Renal cortical epithelial cell (primary cell): ENCODE data around the gene PTH1R. TPM values are rescaled to one million over a fixed set of nuclear protein-coding genes. Genes with fewer than 3 reads are reported as not detected.

Experiments
- DNase-seq: peaks from one replicate; pipeline ENCODE4 v3.0.0-alpha.2; 2011; ENCODE audit warnings: low read depth
- total RNA-seq: library from RNA; depleted of rRNA; stranded (reverse); fragments of >200 nt; gene quantifications from 2 replicates; pipeline ENCODE4 v1.2.3, GENCODE V29; 2014

PTH1R gene
- total RNA-seq, 1 donor from 2014 or later: 106 TPM

DNA sequence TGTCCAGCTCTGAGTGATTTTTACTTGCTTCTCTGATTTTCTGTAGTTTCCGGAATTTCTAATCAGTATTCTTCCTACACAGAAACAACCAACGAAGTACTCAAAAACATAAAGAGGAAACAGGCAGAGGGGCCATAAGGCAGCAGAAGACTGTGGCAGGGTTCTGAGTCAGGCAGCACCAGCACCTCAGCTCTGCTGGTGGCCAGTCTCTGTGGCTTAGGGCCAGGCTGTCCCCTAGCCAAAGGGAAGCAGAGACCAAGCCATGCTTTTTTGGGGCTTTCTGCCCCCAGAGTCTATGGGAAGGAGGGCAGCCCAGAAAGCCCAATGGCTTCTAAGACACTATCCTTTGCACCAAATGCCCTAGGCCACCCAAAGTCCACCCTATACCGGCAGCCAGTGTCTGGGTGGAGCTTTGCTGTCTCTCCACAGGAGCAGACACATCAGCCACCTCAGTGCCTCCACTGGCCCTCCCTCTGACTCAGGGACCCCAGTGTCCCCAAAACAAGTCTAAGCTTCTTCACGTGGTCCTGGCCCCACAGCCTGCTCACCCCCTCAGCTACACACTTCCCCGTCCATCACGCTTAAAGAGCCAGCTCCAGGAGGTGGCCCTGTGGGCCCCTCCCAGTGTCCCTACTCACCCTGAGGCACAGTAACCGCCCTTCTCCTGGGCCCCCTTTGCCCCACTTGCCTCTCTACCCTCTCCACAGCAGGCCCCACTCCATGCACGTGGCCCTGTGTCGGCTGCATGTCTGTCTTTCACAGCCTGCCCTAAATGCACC is 52.8 kb downstream of the PTH1R start:
- DNase-seq: no peak

DNA sequence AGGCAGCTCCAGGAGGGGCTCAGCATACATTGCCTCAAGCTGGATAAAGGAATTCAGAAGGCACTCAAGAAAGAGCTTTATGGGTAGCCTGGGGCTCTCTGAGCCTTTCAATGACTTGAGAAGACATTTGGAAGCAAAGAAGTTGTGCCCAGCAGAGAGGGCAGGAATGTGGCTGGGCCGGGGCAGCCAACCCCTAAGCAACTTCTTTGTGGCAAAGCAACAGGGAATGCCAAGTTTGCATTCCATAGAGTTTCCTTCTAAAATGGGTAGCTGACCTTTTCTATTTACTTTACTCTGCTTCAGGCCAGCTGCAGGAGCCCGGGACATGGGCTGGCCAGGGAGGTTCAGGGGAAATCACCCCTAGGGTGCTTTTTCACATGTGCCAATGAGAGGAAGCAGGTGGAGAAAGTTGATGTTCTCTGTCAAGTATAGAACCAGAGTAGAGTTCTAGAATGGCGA is 53.5 kb downstream of the PTH1R start:
- DNase-seq: peak; percentile 89

DNA sequence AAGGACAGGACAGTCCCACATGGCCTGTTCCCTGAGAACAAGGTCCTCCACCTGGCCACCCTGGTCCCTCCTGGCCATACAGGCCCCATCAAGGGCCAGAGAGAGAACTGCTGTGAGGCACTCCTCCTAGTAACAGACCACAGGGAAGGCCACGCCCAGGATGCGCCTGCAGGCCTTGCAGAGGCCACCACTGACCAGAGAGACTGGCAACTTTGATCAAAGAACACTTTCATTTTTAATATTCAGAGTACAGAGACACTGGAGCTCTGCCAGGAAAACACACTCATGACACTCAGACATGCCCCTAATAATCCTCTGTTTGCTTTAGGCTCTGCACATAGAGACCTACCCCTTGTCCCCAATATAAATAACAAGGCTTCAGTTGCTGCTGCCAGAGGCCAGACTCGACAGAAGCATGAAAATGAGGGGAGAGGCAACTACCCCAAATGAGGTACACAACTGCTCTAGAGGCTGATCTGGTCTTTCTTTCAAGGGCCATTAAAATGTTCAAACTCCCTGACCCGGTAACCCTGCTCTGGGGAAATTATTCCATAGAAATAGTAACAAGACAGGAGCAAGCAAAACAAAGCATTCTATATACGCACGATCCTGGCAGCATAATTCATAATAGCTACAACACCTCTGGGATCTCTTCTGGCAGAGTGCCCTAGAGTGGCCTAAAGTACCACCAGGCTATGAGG is 54.3 kb downstream of the PTH1R start:
- DNase-seq: no peak

DNA sequence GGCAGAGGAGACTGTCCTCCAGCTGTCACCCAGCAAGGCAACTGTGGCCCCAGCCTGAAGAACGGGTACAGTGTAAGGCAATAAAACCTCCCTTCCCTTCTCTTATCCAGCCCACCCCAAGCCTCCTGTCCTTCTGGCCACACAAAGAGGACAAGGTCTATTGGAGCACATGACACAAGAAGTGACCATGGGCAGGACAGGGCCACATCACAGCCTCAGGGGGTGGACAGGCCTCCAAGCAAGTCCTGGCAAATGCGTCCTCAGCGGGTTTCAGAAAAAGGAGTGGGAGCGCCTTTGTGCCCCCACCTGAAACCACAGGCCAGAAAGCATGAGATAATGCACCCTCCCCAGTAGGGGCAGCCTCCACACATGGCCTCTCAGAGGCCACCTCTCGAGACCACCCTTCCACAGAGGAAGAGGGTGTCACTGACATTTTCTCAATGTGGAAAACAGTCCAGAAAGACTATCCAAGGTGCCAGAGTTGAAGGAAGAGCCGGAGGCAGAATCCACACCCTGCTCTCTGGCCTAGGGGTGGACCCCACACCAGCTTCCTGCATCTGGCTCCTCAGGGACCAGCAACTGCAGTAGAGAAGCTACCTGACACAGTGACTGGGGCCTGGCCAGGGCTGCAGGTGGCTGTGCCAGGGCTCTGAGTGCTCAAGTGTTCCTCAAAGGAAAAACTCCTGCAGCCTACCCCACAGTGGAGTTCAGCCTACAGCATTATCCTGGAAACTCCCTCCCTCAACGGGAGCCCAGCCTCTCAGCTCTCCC is 55.1 kb downstream of the PTH1R start:
- DNase-seq: no peak

DNA sequence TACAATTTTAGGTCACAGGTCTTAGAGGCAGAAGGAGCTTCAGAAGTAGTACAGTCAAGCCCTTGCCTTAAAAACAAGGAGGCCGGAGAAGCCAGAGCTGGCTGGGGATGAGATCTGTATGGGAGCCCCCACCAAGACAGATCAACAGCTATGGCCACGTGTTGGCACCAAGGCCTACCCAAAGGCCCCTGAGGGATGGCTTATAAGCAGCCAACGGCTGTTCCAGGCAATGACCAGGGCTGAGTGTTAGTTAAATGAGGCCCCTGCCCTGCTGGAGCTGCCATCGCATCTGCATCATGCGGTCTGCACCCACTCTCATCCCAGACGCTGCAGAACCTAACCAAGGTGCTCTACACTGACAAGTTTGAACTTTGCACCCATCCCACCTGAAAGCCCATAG is 55.7 kb downstream of the PTH1R start:
- DNase-seq: no peak

DNA sequence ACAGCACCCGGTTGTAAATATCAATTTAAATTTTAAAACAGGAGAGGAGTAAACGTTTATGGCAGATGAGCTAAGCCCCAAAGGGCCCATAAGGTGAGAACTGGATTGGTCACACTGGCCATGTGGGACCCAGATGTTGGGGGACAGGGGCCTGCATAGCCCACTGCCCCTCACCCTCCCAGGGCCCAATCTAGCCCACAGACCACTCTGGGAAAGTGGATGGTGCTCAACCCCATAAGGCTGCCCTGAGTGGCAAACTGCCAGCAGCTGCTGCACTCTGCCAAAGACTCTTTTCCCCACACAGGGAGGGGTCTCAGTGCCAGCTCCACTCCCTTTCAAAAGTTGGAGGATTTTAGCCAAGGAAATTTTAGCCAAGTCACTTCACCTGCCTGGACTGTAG is 56.6 kb downstream of the PTH1R start:
- DNase-seq: no peak

DNA sequence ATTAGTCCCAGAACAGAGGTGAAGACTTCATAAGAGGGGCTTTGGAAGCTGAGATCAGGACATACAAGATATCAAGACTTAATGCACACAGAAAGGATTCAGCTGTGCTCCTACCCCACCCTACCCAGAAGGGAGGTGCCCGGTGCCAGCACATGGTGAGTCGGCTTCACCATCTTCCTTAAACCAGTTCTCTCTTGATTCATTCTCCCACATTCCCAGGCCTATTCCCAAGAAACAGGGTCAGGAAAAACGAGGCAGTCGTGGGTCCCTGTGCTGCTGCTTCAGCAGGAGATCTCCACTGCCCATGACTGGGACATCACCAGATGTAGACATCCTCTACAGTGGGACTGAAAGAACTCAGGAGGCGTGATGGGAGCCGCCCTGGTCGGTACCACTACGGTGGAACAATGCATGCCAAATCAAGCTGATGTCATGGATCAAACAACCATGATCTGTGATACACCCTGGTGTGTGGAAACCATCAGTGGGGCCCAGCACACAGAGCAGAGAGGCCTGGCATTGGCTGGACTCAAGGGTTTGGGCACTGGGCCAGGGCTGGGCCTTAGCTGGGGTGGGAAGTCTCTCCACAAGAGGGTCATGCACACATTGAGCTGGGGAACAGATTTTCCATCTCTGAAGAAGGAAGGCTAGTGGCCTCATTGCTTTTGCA is 57.1 kb downstream of the PTH1R start:
- DNase-seq: peak; percentile 47

DNA sequence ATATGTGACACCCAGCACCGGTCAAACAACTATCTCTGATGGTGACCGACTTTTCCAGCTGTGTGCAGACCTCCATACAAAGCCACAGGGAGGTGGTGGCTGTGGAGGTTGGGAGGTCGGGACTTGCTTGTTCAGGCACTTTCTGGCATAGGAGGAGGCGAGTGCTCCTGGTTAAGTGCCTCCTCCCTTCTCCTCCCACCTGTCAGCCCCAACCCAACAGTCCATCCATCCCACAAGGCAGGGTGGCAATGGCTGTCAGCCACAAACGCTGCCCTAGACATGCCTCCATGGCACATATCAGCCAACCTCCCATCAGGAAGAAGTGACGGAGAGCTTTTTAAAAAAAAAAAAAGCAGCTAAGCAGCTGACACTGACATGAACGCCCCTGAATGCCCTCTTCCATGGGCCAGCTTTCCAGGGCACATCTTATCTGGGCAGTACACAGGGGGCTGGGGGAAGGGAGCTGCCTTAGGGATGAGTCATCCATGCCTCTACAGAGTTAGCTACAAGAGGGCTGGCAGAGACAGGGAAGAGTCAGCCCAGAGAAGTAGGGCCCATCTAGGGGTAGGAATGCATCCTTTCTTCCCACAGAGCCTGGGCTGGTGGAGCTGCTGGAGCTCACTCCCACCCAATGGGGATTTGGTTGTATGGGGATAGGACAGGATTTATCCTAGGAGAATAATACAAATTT is 57.8 kb downstream of the PTH1R start:
- peak; percentile 97 for DNase-seq

DNA sequence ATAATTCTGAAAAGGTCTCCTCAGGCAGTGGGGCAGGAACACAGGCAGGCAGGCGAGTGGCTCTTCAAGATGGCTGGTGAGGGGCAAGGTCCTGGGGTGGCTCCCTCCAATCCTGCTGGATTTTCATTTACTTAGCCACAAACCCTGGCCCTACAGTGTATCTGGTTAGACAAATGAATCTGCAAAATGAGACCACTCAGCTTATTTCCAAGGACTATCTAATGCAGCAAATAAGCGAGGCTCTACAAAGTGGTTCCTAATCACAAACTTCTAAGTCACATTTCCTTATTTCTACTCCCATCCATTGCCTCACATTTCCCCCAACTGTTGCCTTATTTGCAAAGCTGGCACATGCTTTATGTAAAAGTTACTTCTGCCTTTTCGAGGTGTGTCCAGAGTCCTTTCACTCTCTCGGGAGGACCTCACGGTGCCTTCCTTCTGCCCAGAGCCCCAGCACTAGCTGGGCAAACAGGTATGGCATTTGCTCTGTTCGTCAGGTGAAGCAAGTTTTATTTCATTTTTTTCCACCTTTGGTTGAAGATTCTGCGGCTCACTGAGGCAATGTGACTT is 58.6 kb downstream of the PTH1R start:
- no peak for DNase-seq

DNA sequence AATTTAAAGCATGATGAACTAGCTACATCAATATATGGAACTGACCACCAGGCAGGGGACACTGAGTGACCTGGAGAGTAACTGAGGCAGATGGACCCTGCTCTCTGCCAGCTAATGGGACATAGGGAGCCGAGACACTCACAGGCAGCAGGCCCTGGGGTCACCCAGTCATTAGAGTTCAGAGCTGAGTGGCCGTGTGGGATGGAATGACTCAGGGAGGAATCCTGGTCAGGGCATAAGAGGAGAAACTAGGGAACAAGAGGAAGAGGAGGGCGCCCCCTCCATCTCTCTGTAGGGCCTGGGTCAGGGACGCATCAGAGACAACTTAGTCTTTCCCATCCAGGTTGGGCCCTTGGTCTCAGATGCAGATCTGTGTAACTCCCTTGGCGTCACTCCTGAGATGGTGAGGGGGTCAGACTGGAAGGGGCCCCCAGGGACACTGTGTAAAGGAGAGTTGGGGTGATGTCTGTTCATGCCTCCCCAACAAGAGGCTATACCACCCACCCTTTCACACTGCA is 59.3 kb downstream of the PTH1R start:
- no peak for DNase-seq

DNA sequence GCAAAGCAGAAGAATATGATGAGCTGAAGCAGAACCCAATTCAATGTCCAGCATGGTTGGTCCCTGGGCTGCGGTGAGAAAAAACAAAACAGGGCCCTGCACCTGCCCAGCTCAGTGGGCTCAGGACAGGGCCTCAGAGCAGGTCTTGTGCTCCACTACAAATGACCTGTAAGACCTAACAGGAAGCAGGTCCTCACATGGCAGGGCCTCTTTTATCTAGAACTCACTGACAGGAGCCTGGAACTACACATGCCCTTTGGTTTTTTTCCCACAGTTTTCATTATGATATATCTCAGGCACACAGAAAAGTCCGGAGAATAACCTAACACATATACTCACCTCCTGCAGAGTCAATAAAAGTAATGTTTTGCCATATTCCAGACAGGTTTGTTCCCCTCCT is 60.6 kb downstream of the PTH1R start:
- DNase-seq: no peak

DNA sequence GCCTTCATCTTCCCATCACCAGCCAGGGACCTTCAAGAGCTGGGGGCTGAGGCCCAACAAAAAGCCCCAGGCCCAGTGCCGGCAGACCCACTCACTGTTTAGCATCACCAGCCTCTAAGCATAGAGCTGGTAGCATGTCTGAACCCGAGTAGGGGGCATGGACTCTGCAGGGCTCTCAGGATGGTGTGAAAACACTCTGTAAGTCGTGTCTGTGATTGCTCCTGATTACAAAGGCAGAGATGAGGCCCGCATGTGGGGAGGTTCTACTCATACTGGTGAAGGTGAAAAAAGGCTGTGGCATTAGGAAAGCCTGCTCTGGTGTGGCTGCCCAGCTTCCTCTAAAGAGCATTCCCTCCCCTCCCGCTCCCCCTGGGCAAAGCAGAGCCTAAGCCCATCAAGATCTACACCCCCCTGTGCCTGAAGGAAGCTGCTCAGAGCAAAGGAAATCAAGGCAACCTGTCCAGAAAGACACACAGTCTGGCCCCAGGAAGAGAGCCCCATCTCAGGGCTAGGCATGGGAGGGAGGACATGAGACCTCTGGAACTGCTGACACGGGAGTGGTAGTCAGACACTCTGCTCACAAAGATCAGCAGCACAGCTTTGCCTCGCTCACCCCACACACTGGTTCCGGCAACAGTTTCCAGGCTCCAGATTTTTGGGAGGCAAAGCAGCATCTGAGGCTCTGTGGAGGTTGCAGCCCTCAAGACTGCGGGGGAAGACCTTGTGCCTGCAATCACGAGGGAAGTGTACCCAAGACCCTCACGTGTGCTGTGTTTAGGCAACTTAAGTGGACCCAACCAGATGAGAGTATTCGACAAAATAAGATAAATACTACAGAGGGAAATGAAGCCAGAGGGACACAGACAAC is 62.3 kb downstream of the PTH1R start:
- DNase-seq: no peak

DNA sequence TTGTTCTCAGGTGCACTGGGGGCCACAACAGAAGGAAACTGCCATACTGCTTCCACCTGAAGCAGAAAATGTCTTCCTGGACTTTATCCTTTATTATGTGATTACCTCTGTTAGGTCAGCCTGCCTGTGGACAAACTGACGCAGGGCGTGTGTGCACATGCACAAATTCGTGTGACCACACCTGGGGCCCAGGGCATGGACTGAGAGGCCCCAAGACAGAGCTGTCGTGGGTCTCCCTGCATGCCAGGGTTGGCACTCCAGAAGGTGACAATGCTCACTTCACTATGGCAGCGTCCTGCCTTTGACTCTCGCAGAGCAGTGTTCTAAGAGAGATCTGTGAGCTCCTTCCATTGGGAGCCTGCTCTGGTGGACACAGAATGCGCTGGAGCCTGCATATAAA is 64.6 kb downstream of the PTH1R start:
- no peak for DNase-seq

DNA sequence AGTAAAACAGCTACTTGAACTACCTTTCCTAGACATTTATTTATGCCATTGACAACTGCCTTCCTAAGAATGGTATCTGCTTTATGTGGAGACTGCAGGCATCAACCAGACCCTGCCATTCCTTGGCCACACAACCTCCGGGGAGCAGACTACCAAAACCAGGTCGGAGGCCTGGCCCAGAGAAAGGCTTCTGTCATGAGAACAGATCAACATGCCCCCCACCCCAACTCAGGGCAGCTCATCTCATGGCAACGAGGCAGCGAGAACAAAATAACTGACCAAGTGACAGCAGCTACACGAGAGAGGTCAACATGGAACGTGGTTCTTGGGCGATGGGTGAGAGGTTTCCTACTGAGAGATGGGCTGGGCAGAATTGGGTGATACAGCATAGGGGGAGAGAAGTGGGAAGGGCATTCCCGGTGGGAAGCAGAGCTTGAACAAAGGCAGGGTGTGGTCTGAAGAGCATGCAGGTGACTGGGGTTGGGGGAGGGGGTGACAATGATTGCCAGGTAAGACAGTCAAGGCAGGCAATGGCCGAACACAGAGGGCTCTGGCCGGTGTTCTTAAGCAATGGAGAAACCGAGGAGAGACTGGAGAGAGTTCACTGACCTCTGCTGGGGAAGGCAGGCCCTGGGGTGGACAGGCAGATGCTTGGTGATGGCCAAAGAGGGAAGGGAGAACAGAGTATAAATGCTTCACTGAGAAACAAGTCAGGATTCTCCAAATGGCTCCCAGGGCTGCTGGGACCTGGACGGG is 65.1 kb downstream of the PTH1R start:
- DNase-seq: no peak

DNA sequence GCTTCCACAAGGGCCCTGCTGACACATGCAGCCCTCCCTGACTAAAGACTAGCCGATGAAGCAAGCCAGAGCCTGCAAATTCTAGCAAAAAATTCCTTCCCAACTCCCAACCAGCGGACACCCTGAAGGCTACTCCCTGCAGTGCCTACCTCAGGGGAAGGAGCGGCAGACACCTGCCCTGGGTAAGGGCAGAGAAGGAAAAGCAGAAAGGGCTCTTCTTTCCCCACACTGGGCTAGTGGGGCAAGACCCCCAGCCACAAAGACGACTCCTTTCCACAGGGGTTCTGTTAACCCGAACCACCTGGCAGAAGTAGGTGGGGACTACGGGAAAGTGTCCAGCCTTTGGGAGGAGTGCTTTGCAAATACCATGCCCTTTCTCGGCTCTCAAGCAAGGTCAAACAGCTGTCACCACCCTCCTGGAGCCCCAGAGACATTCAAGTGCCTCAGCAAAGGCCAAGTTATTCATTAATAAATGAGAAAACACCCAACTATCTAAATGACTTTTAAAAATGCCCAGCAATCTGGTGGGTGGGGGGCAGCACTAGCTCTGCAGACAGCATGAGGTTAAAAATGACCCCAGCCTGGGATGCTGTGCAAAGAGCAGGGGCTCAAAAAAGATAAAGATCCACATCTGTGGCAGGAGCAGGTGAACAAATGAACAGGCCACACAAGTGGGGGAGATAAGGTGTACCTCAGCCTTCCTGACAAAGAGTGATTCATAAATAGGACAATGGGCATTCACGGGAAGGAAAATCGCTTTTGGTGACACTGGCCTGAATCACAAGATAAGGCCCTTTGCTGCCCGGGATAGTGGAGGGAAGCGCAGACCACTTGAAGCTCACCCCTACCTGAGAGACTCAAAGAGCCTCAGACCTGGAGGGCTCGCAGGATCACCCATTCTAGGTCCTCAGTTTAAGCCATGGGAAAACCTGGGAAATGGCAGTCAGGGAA is 66.0 kb downstream of the PTH1R start:
- DNase-seq: peak; percentile 72

DNA sequence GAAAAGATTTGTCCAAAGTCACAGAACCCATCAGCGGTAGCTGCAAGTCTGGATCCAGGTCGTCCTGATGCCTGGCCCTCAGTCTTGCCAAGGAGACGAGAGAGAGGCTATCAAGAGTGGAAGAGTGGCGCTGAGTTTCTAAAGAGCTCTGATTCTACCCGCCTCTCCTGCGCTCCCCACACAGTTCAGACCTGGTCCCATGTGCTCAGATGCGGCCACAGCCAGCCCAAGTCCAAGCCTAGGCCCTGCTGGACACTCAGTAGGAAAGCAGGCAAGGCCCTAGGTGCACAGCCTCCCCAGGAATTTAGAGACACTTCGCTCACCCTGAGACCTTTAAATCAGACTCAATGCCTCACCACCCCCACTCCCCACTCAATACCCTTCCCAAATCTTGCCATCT is 66.7 kb downstream of the PTH1R start:
- DNase-seq: no peak

DNA sequence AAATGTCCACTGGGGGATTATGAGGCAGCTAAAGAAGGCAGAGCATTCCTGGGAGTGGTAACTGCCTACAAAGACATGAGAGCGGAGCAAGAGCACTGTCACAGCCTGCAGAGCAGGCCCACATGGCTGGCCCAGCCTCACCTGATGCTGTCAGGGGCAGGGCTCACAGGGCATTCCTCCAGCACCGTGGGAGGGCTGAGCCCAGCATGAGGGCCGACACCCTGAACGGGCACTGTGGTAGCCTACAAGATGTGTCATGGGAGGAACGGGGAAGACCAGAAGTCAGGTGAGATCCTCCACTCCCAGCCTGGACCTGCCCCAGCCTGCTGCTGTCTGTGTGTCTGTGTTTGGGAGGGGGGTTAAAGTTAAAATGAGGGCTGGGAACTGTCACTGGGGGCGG is 68.9 kb downstream of the PTH1R start:
- peak; percentile 56 for DNase-seq
